Endothelial cell of umbilical vein (primary cell): Measurements from ENCODE around the gene TMEM92.

Experiments
- CTCF ChIP-seq, 2 donors: IDR thresholded peaks; 1 replicate in 1 of 2; 2 replicates in 1 of 2; pipeline ENCODE4 v1.5.1; 2011; ENCODE audit warnings: low read length in 2 of 2, mild to moderate bottlenecking in 2 of 2, moderate library complexity in 2 of 2, control low read depth in 1 of 2, inconsistent platforms in 1 of 2, low read depth in 1 of 2; ENCODE audit not compliant: insufficient read depth in 1 of 2; ENCODE audit errors: extremely low read depth in 1 of 2
- EZH2 ChIP-seq: IDR thresholded peaks from 2 replicates; pipeline ENCODE4 v1.6.1; 2012; ENCODE audit warnings: borderline replicate concordance, low read depth, mild to moderate bottlenecking, moderate library complexity, low read length, inconsistent platforms; ENCODE audit not compliant: severe bottlenecking
- FOS ChIP-seq: IDR thresholded peaks from 2 replicates; pipeline ENCODE4 v1.6.1; 2011; ENCODE audit warnings: mild to moderate bottlenecking, low read length, moderate library complexity, borderline replicate concordance; ENCODE audit not compliant: insufficient read depth
- GATA2 ChIP-seq: IDR thresholded peaks from 2 replicates; pipeline ENCODE4 v1.7.0; 2011; ENCODE audit warnings: low read depth, mild to moderate bottlenecking, moderate library complexity, mixed read lengths, low read length; ENCODE audit not compliant: insufficient read length, insufficient read depth
- JUN ChIP-seq: IDR thresholded peaks from 2 replicates; pipeline ENCODE4 v1.6.1; 2011; ENCODE audit warnings: borderline replicate concordance, low read depth; ENCODE audit not compliant: insufficient read length, insufficient read depth
- MYC ChIP-seq: IDR thresholded peaks from one replicate; pipeline ENCODE4 v1.6.1; 2011; ENCODE audit warnings: mild to moderate bottlenecking, low read depth, low read length
- POLR2A ChIP-seq: IDR thresholded peaks from 2 replicates; pipeline ENCODE4 v1.6.1; 2012; ENCODE audit warnings: low read depth, mild to moderate bottlenecking, control low read depth, low read length
- POLR2AphosphoS5 ChIP-seq: IDR thresholded peaks from 2 replicates; pipeline ENCODE4 v1.6.1; 2012; ENCODE audit warnings: low read depth, mild to moderate bottlenecking, control low read depth, low read length, moderate library complexity; ENCODE audit not compliant: insufficient read depth
- TF ChIP-seq, protein P1 (sequence below): IDR thresholded peaks from 2 replicates; pipeline ENCODE4 v1.6.1; 2011; ENCODE audit not compliant: insufficient read depth, insufficient read length

DNA sequence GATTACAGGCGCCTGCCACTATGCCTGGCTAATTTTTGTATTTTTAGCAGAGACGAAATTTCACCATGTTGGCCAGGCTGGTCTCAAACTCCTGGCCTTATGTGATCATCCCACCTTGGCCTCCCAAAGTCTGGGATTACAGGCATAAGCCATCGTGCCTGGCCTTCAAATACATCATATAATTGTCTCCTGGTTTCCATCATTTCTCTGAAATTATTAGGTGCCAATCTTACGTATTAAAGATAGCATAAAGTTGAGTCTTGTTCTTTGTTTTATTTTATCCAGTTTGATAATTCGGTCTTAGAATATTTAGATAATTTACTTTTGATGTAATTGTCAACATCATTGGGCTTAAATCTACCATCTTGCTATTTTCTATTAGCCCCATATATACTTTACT, 32.8 kb upstream of the TMEM92 start:
- TF ChIP-seq, protein P1, sequence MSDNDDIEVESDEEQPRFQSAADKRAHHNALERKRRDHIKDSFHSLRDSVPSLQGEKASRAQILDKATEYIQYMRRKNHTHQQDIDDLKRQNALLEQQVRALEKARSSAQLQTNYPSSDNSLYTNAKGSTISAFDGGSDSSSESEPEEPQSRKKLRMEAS = no peak
- TF ChIP-seq CTCF (IDR thresholded peaks at IDR 0.05; ENCODE audit: extremely low read depth in 1 of 2, insufficient read depth in 1 of 2, low read depth in 1 of 2, low read length in 2 of 2) (no peak), EZH2 (no peak), JUN (no peak), FOS (no peak), POLR2A (no peak), GATA2 (no peak), POLR2AphosphoS5 (no peak), MYC (no peak)
